ENCODE data around the gene FAM98C.

Gene FAM98C

DNA sequence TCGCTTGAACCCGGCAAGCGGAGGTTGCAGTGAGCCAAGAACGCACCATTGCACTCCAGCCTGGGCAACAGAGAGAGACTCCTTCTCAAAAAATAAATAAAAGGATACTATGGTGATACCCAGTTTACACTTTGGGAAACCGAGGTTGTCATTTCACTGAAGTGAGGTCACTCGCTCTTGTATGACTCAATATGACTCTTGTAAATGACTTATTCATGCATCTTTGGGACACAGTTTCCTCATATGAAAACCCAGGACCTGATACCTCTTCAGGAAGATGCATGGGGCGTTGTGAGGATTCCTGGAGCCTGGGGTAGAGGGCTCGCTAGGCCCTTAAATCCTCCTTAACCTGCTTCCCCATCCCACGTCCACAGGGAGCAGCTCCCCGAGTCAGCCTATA is 24.0 kb upstream of the FAM98C start:
- DNase-seq: no peak

- DNase-seq: no peak
These were observed 21.8 kb upstream of the FAM98C start for GRCh38 chr19:38381138-38381537.

GRCh38 chr19:38383184-38383583 is 19.7 kb upstream of the FAM98C start:
- DNase-seq: no peak

DNA sequence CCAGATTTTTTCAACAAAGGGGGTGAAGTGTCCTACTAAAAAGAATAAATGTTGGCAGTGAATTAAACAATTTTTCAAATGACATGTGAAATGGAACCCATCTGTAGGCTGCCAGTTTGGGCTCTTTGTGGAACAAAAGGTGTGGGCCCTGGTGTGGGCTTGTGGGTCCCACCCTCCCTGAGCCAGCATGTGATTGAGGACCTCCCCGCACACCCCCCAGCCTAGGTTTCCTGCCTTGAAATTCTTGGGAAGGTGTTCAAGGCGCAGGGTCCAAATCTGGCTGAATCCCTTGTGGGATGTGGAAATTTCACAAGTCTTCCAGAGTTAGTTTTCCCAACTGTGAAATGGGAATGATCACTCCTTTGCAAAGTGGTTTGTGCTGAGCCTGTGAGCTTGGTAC is 19.1 kb upstream of the FAM98C start:
- DNase-seq: no peak

GRCh38 chr19:38384209-38385027 is 18.5 kb upstream of the FAM98C start:
- DNase-seq: no peak

DNA sequence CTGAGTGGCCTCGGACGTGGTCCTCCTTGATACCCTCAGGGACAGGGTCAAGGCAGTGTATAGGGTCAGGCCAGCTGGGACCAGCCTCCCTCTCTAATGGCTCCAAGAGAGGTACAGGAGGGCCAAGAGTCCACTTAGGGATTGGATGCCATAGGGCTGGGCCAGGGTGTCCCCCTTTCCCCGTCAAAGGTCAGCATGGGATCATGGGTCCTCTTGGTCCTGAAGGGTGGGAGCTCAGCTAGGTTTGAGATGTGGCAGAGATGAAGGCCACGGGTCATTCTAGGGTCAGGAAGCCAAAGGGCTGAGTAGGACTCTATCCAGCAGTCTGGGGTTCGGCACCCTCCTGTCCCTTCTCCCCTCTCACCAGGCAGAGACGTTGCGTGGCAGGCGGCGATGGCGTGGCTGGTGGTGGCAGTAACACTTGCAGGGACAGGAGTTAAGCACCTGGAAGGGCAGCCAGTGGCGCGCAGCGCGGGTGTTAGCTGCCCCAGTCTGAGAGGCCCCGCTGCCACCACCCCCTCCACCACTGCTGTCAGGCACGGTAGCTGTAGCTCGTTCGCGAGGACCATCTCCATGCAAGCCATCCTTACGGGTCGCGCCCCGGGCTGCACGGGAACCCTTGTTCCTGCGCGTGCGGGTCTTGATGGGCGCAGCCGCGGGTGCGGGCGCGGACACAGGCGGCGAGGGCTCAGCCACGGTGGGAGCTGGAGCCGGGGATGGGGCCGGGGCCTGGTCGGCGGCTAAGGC is 17.7 kb upstream of the FAM98C start:
- DNase-seq: no peak

DNA sequence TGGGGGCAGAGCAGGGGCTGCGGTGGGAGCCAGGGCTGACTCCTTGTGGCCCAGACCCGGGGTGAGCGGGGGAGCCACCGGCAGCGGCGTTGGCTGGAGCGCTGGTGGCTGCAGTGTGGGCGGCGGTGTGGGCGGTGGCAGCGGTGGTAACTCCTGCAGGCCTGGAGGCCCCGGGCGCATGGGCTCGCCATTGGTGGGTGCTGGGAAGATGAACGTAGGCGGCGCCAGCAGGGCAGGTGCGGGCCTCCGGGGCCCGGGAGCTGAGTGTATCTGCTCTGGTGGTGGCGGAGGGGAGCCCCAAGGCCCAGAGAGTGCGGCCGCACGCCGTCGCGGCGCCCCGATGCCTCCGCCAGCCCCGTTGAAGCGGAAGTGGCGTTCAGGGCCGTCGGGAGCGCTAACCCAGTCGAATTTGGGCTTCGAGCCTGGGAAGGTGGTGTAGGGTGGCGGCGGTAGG is 17.1 kb upstream of the FAM98C start:
- no peak for DNase-seq

DNA sequence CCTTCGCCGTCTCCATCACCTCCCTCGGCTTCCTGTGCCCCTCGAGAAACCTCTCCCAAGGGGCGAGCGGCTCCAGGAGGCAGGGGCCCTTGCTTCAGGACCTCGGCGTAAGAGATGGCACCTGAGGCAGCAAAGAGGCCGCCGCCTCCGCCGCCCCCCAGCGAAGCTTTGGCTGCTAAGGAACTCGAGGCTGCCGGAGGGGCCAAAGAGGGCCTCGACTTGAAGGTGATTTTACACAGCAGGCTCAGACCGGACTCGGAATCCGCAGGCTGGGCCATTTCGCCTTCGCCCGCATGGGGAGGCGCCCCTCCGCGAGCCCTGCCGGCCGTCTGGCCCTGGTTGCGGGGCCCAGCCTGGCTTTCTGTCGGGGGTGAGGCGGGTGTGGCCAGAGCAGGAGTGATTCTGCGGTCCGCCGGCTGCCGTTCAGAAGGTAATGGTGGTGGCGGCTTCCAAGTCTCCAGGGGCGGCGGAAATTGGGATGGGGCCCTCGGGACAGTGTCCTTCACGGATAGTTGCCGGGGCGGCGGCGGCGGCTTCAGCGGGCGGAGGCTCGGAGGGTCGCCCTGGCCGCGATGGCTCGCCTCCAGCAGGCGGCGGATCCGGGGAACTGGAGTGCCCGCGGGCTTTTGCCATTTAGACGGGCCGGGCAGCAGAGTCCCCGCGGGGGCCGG is 16.5 kb upstream of the FAM98C start:
- no peak for DNase-seq

- DNase-seq: no peak
These were observed 15.8 kb upstream of the FAM98C start for GRCh38 chr19:38386971-38387549.

DNA sequence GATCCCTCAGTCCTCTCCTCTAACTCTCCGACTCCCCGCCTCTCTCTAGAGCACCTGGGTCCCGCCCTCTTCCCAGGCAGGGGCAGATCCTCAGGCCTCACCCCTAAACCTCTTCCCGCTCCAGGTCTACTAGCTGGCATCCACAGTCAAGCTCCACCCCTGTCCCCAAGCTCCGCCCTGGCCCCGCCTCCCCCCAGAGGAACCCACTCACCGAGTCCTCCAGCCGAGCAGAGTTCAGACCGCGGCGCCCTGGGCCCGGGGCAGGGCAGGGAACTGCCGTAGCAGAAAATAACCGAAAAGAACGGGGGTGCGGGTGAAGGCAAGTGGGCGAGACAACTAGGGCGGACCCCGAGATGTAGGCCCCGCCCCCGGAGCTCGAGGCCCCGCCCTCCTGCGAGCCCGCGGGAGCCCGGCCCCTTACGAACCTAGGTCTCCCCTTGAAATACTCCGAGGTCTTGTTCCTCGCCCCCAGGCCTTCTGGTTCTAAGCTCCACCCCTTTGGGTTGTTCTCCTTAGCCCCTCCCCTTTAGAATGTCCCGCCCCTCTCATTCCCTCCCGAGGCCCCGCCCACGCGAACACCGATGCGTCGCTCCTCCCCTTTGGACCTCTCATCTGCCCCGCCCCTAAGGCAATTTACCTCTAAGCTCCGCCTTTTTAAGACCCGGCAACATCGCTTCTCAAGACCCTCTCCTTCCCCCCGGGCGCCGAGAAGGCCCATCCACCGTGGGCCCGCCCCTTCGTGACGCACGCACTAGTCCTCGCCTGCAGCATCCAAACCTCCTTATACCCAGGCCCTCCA is 15.1 kb upstream of the FAM98C start, which contains the start of gene GGN:
Gene GGN (minus strand): TSS at position 485 of the 799 bp plus-strand sequence. CDS start 773 bp downstream, outside the sequence.
- peak; percentile 91 for DNase-seq

- DNase-seq: no peak
These were observed 14.4 kb upstream of the FAM98C start, which contains the start of gene SPRED3 for GRCh38 chr19:38388349-38389100. Gene SPRED3, plus strand, starts transcription at chr19:38388697. Its CDS starts 1,606 bp downstream, at chr19:38390303.

DNA sequence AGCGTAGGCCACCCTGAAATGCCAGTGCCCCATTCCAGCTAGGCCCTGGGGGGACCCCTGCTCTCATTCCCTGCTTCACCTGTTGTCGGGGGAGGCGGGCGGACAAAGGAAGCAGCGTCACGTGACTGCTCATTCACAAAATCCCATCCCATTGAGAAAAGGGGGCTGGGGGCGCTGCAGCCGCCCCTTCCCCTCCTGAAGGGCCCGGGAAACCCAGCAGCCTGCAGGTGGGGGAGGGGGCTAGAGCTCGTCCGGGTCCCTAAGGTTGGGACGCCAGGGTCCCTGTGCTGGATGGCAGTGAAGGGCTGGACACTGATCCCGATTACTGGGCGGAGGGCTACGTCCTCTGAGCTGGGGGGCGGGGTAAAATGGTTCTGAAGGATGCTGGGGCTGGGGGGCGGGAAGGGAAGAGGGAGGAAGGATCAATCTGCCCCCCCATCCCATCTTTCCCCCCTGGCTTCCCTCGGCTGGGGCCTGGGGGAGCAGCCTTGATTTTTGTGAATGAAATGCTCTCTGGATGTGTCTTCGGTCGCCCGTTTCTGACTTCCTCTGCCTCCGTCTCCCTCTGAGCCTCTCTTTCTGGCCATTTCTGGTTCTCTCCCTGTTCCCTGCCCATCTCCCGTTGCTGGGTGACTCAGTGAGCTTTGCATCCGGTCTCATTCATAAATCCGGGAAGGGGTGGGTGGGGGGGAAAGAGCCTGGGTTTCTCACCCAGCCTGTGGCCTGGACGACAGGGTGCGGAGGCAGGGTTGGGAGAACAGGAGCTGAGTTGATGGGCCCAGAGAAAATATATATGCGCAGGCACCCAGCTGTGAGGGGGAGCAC is 13.6 kb upstream of the FAM98C start:
- DNase-seq: no peak

DNA sequence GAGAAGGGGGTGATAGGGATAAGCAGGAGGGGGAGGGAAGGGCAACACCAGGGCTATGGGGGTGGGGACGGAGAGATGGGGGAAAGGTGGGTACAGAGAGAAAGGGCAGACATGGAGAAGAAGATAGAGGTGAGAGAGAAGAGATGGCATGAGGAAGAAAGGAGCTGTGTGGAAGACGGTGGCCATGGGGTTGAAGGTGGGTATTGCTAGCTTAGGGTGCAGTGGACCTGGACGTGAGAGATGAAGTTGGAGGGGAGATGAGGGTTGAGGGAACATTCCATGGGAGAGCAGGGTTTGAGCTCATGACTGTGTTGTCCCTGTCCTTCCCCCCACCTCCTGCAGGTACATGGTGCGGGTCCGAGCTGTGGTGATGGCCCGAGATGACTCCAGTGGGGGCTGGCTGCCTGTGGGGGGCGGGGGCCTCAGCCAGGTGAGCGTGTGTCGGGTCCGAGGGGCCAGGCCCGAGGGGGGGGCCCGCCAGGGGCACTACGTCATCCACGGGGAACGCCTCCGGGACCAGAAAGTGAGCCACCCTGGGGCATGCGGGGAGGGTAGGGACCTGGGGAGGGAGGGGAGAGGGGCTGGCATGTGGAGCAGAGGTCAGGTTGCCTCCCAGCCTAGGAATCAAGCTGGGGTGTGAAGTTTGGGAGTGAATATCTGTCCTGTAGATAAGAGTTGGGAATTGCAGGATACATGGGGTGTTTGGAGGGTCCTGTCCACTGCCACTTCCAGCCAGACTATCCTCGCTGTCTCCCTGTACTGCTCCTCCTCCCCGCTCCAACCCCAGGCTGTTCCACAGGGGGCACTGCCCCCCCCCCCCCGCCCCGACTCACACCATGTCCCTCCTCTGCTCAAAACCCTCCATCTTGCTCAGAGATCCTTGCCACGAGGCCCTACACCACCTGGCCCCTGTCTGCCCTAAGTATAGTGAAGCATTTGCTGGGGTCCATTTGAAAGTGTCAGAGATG is 12.7 kb upstream of the FAM98C start:
- no peak for DNase-seq

GRCh38 chr19:38391911-38392464 is 10.9 kb upstream of the FAM98C start:
- no peak for DNase-seq

GRCh38 chr19:38392707-38393308 is 10.1 kb upstream of the FAM98C start:
- DNase-seq: no peak

- peak; percentile 86 for DNase-seq
These were observed 8.4 kb upstream of the FAM98C start for GRCh38 chr19:38394488-38394887.

DNA sequence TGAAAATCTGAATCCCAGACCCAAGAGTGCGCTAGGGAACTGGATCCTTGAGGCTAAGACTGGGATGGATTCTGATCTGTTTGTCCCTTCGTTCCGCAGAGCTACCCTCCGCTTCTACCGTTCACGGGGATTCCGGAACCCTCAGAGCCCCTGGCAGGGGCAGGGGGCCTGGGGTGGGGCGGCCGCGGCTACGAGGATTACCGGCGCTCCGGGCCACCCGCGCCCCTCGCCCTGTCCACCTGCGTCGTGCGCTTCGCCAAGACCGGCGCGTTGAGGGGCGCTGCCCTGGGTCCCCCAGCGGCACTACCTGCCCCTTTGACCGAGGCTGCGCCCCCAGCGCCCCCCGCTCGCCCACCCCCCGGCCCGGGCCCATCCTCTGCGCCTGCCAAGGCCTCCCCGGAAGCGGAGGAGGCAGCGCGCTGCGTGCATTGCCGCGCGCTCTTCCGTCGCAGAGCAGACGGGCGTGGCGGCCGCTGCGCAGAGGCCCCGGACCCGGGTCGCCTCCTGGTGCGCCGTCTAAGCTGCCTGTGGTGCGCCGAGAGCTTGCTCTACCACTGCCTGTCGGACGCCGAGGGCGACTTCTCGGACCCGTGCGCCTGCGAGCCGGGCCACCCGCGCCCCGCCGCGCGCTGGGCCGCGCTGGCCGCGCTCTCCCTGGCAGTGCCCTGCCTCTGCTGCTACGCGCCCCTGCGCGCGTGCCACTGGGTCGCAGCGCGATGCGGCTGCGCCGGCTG is 7.3 kb upstream of the FAM98C start:
- DNase-seq: peak; percentile 43

- DNase-seq: no peak
These were observed 3.8 kb upstream of the FAM98C start for GRCh38 chr19:38399081-38399480.

Measured in stimulated activated CD4-positive, alpha-beta T cell treated with anti-CD3 and anti-CD28 coated beads, Interleukin-1b, Interleukin-23, amount 100 ng/mL, for 48 hours (primary cell).